ENCODE results near the gene OSBPL6.

Gene OSBPL6

GRCh38 chr2:178379162-178380004 is 185.1 kb downstream of the OSBPL6 start:
- in situ Hi-C loops (cut with HindIII; ENCODE audit: low pct_ligation_motif_present, low sequenced_read_pairs) = no loop called here
- Histone ChIP-seq H3K4me3 (ENCODE audit: low read depth, low read length) (no peak overlapping the region), H3K27me3 (replicated peaks) (no peaks in the 10 kb centered on the region), H3K36me3 (replicated peaks) (no peaks in the 10 kb centered on the region), H3K27ac (no peak overlapping the region)
- TF ChIP-seq, protein P1, sequence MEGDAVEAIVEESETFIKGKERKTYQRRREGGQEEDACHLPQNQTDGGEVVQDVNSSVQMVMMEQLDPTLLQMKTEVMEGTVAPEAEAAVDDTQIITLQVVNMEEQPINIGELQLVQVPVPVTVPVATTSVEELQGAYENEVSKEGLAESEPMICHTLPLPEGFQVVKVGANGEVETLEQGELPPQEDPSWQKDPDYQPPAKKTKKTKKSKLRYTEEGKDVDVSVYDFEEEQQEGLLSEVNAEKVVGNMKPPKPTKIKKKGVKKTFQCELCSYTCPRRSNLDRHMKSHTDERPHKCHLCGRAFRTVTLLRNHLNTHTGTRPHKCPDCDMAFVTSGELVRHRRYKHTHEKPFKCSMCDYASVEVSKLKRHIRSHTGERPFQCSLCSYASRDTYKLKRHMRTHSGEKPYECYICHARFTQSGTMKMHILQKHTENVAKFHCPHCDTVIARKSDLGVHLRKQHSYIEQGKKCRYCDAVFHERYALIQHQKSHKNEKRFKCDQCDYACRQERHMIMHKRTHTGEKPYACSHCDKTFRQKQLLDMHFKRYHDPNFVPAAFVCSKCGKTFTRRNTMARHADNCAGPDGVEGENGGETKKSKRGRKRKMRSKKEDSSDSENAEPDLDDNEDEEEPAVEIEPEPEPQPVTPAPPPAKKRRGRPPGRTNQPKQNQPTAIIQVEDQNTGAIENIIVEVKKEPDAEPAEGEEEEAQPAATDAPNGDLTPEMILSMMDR (IDR thresholded peaks at IDR 0.05; ENCODE audit: low read depth, low read length, missing control alignments) = no peak
- DNase-seq = no peak

GRCh38 chr2:178380763-178381162 is 186.5 kb downstream of the OSBPL6 start:
- Histone ChIP-seq H3K4me3 (ENCODE audit: low read depth, low read length) (no peak overlapping the region), H3K27ac (no peak overlapping the region), H3K27me3 (replicated peaks) (no peaks in the 10 kb centered on the region), H3K36me3 (replicated peaks) (no peaks in the 10 kb centered on the region)
- in situ Hi-C loops (cut with HindIII; ENCODE audit: low pct_ligation_motif_present, low sequenced_read_pairs) = no loop called here
- TF ChIP-seq, protein P1 (IDR thresholded peaks at IDR 0.05; ENCODE audit: low read depth, low read length, missing control alignments) = no peak
- DNase-seq = no peak

DNA sequence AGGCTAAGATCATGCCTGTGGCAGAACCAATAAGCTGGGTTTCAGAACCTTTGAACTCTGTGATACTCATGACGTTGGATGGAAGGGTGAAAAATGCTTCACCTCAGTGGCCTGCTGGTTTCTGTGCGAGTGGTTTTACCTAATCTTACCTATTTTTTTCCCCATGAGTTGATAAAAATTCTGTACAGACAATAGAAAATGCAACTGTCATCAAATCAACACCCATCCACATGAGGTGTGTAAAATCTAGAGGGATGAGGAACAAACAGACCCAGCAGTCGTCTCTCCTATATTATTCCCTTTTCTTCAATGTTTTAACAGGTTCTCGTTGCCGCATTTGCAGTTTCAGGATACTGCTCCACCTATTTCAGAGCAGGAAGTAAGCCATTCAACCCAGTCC is 189.4 kb downstream of the OSBPL6 start:
- Histone ChIP-seq H3K36me3 (replicated peaks) (no peaks in the 10 kb centered on the region), H3K27me3 (replicated peaks) (no peaks in the 10 kb centered on the region), H3K4me3 (ENCODE audit: low read depth, low read length) (no peak overlapping the region), H3K27ac (no peak overlapping the region)
- in situ Hi-C loops (cut with HindIII; ENCODE audit: low pct_ligation_motif_present, low sequenced_read_pairs) = no loop called here
- TF ChIP-seq, protein P1 (IDR thresholded peaks at IDR 0.05; ENCODE audit: low read depth, low read length, missing control alignments) = no peak
- DNase-seq = no peak

DNA sequence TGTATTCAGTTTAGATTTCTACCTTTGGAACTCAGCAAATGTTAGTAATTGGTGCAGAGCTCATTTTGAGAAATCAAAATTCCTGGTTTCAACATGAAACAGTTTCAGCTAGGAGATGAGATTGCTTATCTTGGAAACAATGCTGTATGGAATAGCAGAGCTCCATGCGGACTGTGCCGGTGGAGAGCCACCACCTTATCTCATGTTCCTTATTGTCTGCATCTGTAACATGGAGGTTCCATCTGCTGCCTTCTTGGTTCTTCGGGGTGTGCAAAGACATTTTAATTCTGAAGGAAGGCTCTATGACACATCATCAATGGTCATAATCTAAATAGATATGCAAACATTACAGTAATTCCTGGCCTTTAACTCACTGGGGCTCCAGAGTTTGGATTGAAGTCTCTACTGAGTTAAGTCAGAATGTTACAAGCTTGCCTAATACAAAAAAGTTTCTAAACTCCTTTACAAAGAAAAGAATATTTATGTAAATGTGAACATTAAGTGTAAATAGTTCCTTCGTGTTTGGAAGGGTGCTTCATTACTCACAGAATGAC is 191.4 kb downstream of the OSBPL6 start:
- Histone ChIP-seq H3K4me3 (ENCODE audit: low read depth, low read length) (no peak overlapping the region), H3K36me3 (replicated peaks) (no peaks in the 10 kb centered on the region), H3K27me3 (replicated peaks) (no peaks in the 10 kb centered on the region), H3K27ac (no peak overlapping the region)
- TF ChIP-seq, protein P1 (IDR thresholded peaks at IDR 0.05; ENCODE audit: low read depth, low read length, missing control alignments) = no peak
- DNase-seq = no peak
- in situ Hi-C loops (cut with HindIII; ENCODE audit: low pct_ligation_motif_present, low sequenced_read_pairs) = no loop called here

DNA sequence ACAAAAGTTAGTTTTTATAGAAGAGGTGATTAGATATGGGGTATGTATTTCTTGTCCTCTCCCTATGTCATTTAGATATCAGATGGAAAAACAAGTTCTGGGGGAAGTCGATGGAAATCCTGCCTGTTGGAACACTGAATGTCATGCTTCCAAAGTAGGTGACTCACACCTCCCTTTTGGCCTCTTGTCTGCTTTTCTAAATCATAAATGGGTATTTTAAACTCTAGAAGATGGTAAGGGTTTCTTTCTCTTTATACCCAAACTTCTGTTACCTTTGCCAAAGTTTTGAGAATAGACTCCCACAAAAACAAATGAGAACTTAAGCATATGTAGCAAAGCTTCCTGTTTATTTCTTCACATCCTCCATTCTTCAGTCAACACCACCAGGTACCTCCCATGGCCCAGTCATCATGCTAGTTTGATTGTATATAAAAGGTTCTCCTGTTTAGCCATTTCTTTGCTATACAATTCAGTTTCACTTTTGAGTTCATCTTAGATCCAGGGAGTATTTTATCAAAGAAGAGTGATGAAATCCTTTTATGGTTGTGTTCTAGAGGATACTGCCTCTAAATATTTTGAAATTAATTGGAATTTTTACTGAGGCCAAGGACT is 192.8 kb downstream of the OSBPL6 start:
- TF ChIP-seq, protein P1 (IDR thresholded peaks at IDR 0.05; ENCODE audit: low read depth, low read length, missing control alignments) = no peak
- Histone ChIP-seq H3K27ac (no peak overlapping the region), H3K27me3 (replicated peaks) (no peaks in the 10 kb centered on the region), H3K4me3 (ENCODE audit: low read depth, low read length) (no peak overlapping the region), H3K36me3 (replicated peaks) (no peaks in the 10 kb centered on the region)
- in situ Hi-C loops (cut with HindIII; ENCODE audit: low pct_ligation_motif_present, low sequenced_read_pairs) = no loop called here
- no peak for DNase-seq

Measured in brain microvascular endothelial cell (primary cell).